HepG2 (cell line): ENCODE measurements around the gene MED22. TPM values are rescaled to one million over a fixed set of nuclear protein-coding genes. Genes with fewer than 3 reads are reported as not detected.
A peak's percentile ranks its signal among the peaks of the same experiment; 100 is the strongest.

ENCODE experiments used
- DNMT1 ChIP-seq: sonication (generic); formaldehyde crosslinking; IDR thresholded peaks from 2 replicates; pipeline ENCODE4 v1.5.1; 2020; ENCODE audit warnings: mild to moderate bottlenecking, missing genetic modification reagents
- HIC2 ChIP-seq: sonication (generic); formaldehyde crosslinking; IDR thresholded peaks from 2 replicates; pipeline ENCODE4 v1.9.0; 2022; ENCODE audit warnings: low read depth, missing genetic modification reagents
- HNF1A ChIP-seq, 2 experiments: sonication (generic) in 1 of 2; formaldehyde crosslinking in 1 of 2; IDR thresholded peaks; 2 replicates each; pipeline versions ENCODE4 v1.4.0 to v1.6.1; 2016 to 2020; ENCODE audit warnings: borderline replicate concordance in 1 of 2, low read depth in 1 of 2, mild to moderate bottlenecking in 1 of 2, missing genetic modification reagents in 1 of 2
- HNRNPLL ChIP-seq: fragments of 200-400 bp; formaldehyde crosslinking; IDR thresholded peaks from 2 replicates; pipeline ENCODE4 v1.6.1; 2017; ENCODE audit warnings: mild to moderate bottlenecking, low read depth, low read length; ENCODE audit not compliant: poor library complexity, severe bottlenecking
- ISX ChIP-seq: sonication (generic); formaldehyde crosslinking; conservative IDR thresholded peaks from 2 replicates; pipeline ENCODE4 v1.5.0; 2020; ENCODE audit warnings: missing genetic modification reagents
- MTERF4 ChIP-seq: sonication (generic); formaldehyde crosslinking; IDR thresholded peaks from 2 replicates; pipeline ENCODE4 v1.8.0; 2023; ENCODE audit warnings: mild to moderate bottlenecking, missing genetic modification reagents
- MZF1 ChIP-seq: sonication (generic); formaldehyde crosslinking; IDR thresholded peaks from 2 replicates; pipeline ENCODE4 v1.8.1; 2023; ENCODE audit warnings: mild to moderate bottlenecking, missing genetic modification reagents, borderline replicate concordance
- REPIN1 ChIP-seq: sonication (generic); formaldehyde crosslinking; IDR thresholded peaks from 2 replicates; pipeline ENCODE4 v1.8.0; 2022; ENCODE audit warnings: missing genetic modification reagents, low read depth, mild to moderate bottlenecking, borderline replicate concordance
- SKI ChIP-seq: fragments of 450-650 bp; IDR thresholded peaks from one replicate; pipeline ENCODE4 v1.6.1; 2018; ENCODE audit warnings: mild to moderate bottlenecking; ENCODE audit not compliant: partially characterized antibody
- SP5 ChIP-seq: IDR thresholded peaks from 2 replicates; pipeline ENCODE4 v1.6.1; 2016; ENCODE audit warnings: low read depth, borderline replicate concordance
- SRSF9 ChIP-seq: fragments of 200-400 bp; formaldehyde crosslinking; IDR thresholded peaks from 2 replicates; pipeline ENCODE4 v1.6.1; 2018; ENCODE audit warnings: borderline replicate concordance, mild to moderate bottlenecking, low read depth, low read length; ENCODE audit not compliant: insufficient read depth, poor library complexity, severe bottlenecking
- XRCC5 ChIP-seq: fragments of 200-400 bp; formaldehyde crosslinking; optimal IDR thresholded peaks from 2 replicates; pipeline ENCODE3; 2017; ENCODE audit warnings: mild to moderate bottlenecking, low read length
- ZNF136 ChIP-seq: sonication (generic); formaldehyde crosslinking; IDR thresholded peaks from 2 replicates; pipeline ENCODE4 v1.8.1; 2022; ENCODE audit warnings: low read depth, mild to moderate bottlenecking, moderate library complexity, missing genetic modification reagents
- ZNF160 ChIP-seq: sonication (generic); formaldehyde crosslinking; IDR thresholded peaks from 2 replicates; pipeline ENCODE4 v1.8.0; 2022; ENCODE audit warnings: mild to moderate bottlenecking, inconsistent platforms, missing genetic modification reagents
- ZNF225 ChIP-seq: sonication (generic); formaldehyde crosslinking; IDR thresholded peaks from 2 replicates; pipeline ENCODE4 v1.4.0; 2020; ENCODE audit warnings: mild to moderate bottlenecking, missing genetic modification reagents
- ZNF30 ChIP-seq: sonication (generic); formaldehyde crosslinking; IDR thresholded peaks from 2 replicates; pipeline ENCODE4 v1.5.0; 2020; ENCODE audit warnings: mild to moderate bottlenecking, missing genetic modification reagents
- ZNF430 ChIP-seq: sonication (generic); formaldehyde crosslinking; IDR thresholded peaks from 2 replicates; pipeline ENCODE4 v1.9.0; 2021; ENCODE audit warnings: mild to moderate bottlenecking, missing genetic modification reagents
- ZNF556 ChIP-seq: sonication (generic); formaldehyde crosslinking; IDR thresholded peaks from 2 replicates; pipeline ENCODE4 v1.4.0; 2020; ENCODE audit warnings: mild to moderate bottlenecking, missing genetic modification reagents, borderline replicate concordance
- ZNF562 ChIP-seq: sonication (generic); formaldehyde crosslinking; IDR thresholded peaks from 2 replicates; pipeline ENCODE4 v1.8.0; 2022; ENCODE audit warnings: missing genetic modification reagents, borderline replicate concordance
- ZNF713 ChIP-seq: sonication (generic); formaldehyde crosslinking; IDR thresholded peaks from 2 replicates; pipeline ENCODE4 v1.4.0; 2020; ENCODE audit warnings: mild to moderate bottlenecking, missing genetic modification reagents
- ZSCAN20 ChIP-seq: sonication (generic); formaldehyde crosslinking; IDR thresholded peaks from 2 replicates; pipeline ENCODE4 v1.4.0; 2020; ENCODE audit warnings: missing genetic modification reagents, mild to moderate bottlenecking, borderline replicate concordance
- polyA plus RNA-seq, 8 experiments: library from polyadenylated mRNA; depleted of rRNA in 3 of 8; stranded (reverse) in 7 of 8; unstranded in 1 of 8; fragments of >200 nt; fragmentation: Illumina TruSeq in 4 of 8; extraction: Trizol in 4 of 8; gene quantifications; 2 replicates each; pipeline versions ENCODE4 v1.2.1 to v1.2.3, GENCODE V29; 2011 to 2016; ENCODE audit warnings: low read depth in 4 of 8, missing spikeins in 1 of 8, mixed read lengths in 1 of 8; ENCODE audit not compliant: insufficient read depth in 1 of 8
- total RNA-seq, 5 experiments: library from RNA; depleted of rRNA; stranded (reverse); fragments of >200 nt; fragmentation: Illumina TruSeq; extraction: Trizol; gene quantifications; 2 replicates each; pipeline ENCODE4 v1.2.3, GENCODE V29; 2016; ENCODE audit warnings: low read depth in 1 of 5

Gene MED22
- total and polyA plus RNA-seq, 2 of the 13 experiments (the other 11 are each of a cell fraction or from before 2014, with no cell fraction given), result 15.8 to 22.1 TPM

GRCh38 chr9:133375116-133375723 is 27.3 kb upstream of the MED22 start (continued):
- TF ChIP-seq MTERF4 (CRISPR knock-in tag) (no peak), ZNF136 (no peak), ZNF30 (CRISPR knock-in tag) (no peak), ZNF430 (CRISPR knock-in tag) (no peak), ZNF556 (CRISPR knock-in tag) (no peak), REPIN1 (CRISPR knock-in tag) (peak; percentile 56; the same call in 1 of the 2 replicates), ZNF225 (CRISPR knock-in tag) (no peak), HIC2 (CRISPR knock-in tag) (no peak), SKI (peak; percentile 46), HNRNPLL (no peak), HNF1A (IDR thresholded peaks at IDR 0.05; ENCODE audit: low read depth) (no peak), HNF1A (CRISPR knock-in tag; IDR thresholded peaks at IDR 0.05; ENCODE audit: borderline replicate concordance) (no peak), XRCC5 (no peak), ZNF713 (CRISPR knock-in tag) (no peak), SRSF9 (no peak), ZSCAN20 (CRISPR knock-in tag) (no peak), MZF1 (CRISPR knock-in tag) (no peak), ZNF562 (CRISPR knock-in tag) (no peak), SP5 (CRISPR knock-in tag) (0 out of 2 replicates have a peak, but pooled peaks have one; percentile 9), ZNF160 (CRISPR knock-in tag) (no peak), DNMT1 (CRISPR knock-in tag) (no peak), ISX (CRISPR knock-in tag) (peak; percentile 50; the same call in 1 of the 2 replicates)
